Type B pancreatic cell (in vitro differentiated cells): Measurements from ENCODE around the gene CACNB1. TPM values are rescaled to one million over a fixed set of nuclear protein-coding genes. Genes with fewer than 3 reads are reported as not detected.
A peak's percentile ranks its signal among the peaks of the same experiment; 100 is the strongest.

ENCODE experiments used
- DNase-seq: peaks from one replicate; pipeline ENCODE4 v3.0.0; 2021; ENCODE audit warnings: mixed read lengths; ENCODE audit not compliant: unreplicated experiment; ENCODE audit errors: extremely low spot score
- H3K27ac Mint-ChIP-seq: 2 replicates; pipeline ENCODE4 v1.8.0; 2021; ENCODE audit warnings: mild to moderate bottlenecking, mixed read lengths
- H3K27me3 Mint-ChIP-seq: 2 replicates; pipeline ENCODE4 v1.8.0; 2021; ENCODE audit warnings: mixed read lengths
- H3K36me3 Mint-ChIP-seq: 2 replicates; pipeline ENCODE4 v1.8.0; 2021; ENCODE audit warnings: mixed read lengths
- H3K4me1 Mint-ChIP-seq: one replicate; pipeline ENCODE4 v1.8.0; 2021; ENCODE audit warnings: mixed read lengths; ENCODE audit not compliant: unreplicated experiment
- H3K4me3 Mint-ChIP-seq: 2 replicates; pipeline ENCODE4 v1.8.0; 2021; ENCODE audit warnings: mild to moderate bottlenecking, mixed read lengths
- H3K9me3 Mint-ChIP-seq: 2 replicates; pipeline ENCODE4 v1.8.0; 2021; ENCODE audit warnings: mixed read lengths
- CTCF ChIP-seq: fragments of 200-600 bp; sonication (generic); conservative IDR thresholded peaks from 2 replicates; pipeline ENCODE4 v1.5.0; 2021; ENCODE audit warnings: antibody characterized with exemption, mild to moderate bottlenecking
- total RNA-seq: library from RNA; stranded (reverse); gene quantifications from 2 replicates; pipeline ENCODE4 v1.2.1, GENCODE V29; 2021; ENCODE audit warnings: low replicate concordance

CACNB1 gene
- total RNA-seq, 1 donor from 2014 or later, result 9.5 TPM

GRCh38 chr17:39194089-39194984 lies 3.1 kb downstream of the CACNB1 start:
- Mint-ChIP-seq H3K36me3 (peaks cover 3% of the 10 kb centered on the region), H3K27me3 (no peaks in the 10 kb centered on the region), H3K4me3 (no peak overlapping the region), H3K27ac (no peak overlapping the region), H3K4me1 (peaks cover 4% of the 10 kb centered on the region), H3K9me3 (no peaks in the 10 kb centered on the region)
- DNase-seq, result no peak
- peak; percentile 58 for TF ChIP-seq CTCF

GRCh38 chr17:39193346-39193745 lies 4.1 kb downstream of the CACNB1 start:
- TF ChIP-seq CTCF, result no peak
- DNase-seq, result no peak
- Mint-ChIP-seq H3K4me1 (peaks cover 4% of the 10 kb centered on the region), H3K27me3 (no peaks in the 10 kb centered on the region), H3K9me3 (no peaks in the 10 kb centered on the region), H3K27ac (no peak overlapping the region), H3K4me3 (no peak overlapping the region), H3K36me3 (peaks cover 3% of the 10 kb centered on the region)

- Mint-ChIP-seq H3K36me3 (peaks cover 3% of the 10 kb centered on the region), H3K4me3 (no peak overlapping the region), H3K4me1 (peaks cover 4% of the 10 kb centered on the region), H3K9me3 (no peaks in the 10 kb centered on the region), H3K27me3 (no peaks in the 10 kb centered on the region), H3K27ac (no peak overlapping the region)
- no peak for DNase-seq
- no peak for TF ChIP-seq CTCF
Observed at GRCh38 chr17:39192901-39193300, 4.6 kb downstream of the CACNB1 start.

GRCh38 chr17:39191750-39192510 lies 5.5 kb downstream of the CACNB1 start:
- no peak for TF ChIP-seq CTCF
- DNase-seq, result no peak
- H3K9me3 Mint-ChIP-seq, result no peaks in the 10 kb centered on the region
- no peaks in the 10 kb centered on the region for H3K27me3 Mint-ChIP-seq
- H3K4me3 Mint-ChIP-seq, result no peak overlapping the region
- H3K36me3 Mint-ChIP-seq, result peaks cover 3% of the 10 kb centered on the region
- no peak overlapping the region for H3K27ac Mint-ChIP-seq
- H3K4me1 Mint-ChIP-seq, result peaks cover 4% of the 10 kb centered on the region

GRCh38 chr17:39187152-39187830 lies 10.2 kb downstream of the CACNB1 start:
- no peaks in the 10 kb centered on the region for H3K36me3 Mint-ChIP-seq
- no peak for DNase-seq

More at GRCh38 chr17:39187152-39187830, 10.2 kb downstream of the CACNB1 start:
- H3K27me3 Mint-ChIP-seq, result no peaks in the 10 kb centered on the region
- H3K9me3 Mint-ChIP-seq, result no peaks in the 10 kb centered on the region
- no peaks in the 10 kb centered on the region for H3K4me1 Mint-ChIP-seq
- H3K4me3 Mint-ChIP-seq, result no peak overlapping the region
- no peak overlapping the region for H3K27ac Mint-ChIP-seq
- no peak for TF ChIP-seq CTCF
